GM21515 (cell line): ENCODE measurements around the gene CLIP2.
"Not testable (repeated sequence)": the region's sequence is repeated elsewhere in the genome, so short reads cannot be mapped to it uniquely, and the experiment has no call there.

Experiments used
- ATAC-seq: cut with Tn5 transposase; IDR thresholded peaks from one replicate; pipeline ENCODE4 v1.9.1; 2021; ENCODE audit not compliant: unreplicated experiment

Gene CLIP2

DNA sequence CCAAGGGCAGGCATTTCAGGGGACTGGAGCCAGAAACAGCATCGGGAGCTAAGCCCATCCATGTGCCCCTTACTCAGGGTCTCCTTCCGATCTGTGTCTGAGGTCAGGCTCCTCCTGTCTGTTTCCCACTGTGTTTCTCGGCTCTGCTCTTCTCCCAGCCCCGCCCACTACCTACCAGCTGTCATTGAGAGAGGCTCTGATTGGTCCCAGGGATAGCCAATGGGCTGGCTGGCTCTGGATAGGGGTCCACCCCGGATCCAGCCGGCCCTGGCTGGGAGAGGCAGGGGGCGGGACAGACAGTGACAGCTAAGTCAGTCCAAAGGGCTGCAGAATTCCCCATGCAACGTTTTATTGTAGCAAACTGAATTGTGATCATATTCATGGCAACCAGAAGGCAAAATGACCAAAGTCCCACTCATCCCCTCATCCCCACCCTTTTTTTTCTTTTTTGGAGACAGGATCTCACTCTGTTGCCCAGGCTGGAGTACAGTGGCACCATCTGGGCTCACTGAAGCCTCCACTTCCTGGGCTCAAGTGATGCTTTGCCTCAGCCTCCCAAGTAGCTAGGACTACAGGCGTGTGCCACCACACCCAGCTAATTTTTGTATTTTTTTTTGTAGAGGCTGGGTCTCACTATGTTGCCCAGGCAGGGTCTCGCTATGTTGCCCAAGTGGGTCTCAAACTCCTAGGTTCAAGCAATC, 76.3 kb downstream of the CLIP2 start:
- no peak for ATAC-seq

DNA sequence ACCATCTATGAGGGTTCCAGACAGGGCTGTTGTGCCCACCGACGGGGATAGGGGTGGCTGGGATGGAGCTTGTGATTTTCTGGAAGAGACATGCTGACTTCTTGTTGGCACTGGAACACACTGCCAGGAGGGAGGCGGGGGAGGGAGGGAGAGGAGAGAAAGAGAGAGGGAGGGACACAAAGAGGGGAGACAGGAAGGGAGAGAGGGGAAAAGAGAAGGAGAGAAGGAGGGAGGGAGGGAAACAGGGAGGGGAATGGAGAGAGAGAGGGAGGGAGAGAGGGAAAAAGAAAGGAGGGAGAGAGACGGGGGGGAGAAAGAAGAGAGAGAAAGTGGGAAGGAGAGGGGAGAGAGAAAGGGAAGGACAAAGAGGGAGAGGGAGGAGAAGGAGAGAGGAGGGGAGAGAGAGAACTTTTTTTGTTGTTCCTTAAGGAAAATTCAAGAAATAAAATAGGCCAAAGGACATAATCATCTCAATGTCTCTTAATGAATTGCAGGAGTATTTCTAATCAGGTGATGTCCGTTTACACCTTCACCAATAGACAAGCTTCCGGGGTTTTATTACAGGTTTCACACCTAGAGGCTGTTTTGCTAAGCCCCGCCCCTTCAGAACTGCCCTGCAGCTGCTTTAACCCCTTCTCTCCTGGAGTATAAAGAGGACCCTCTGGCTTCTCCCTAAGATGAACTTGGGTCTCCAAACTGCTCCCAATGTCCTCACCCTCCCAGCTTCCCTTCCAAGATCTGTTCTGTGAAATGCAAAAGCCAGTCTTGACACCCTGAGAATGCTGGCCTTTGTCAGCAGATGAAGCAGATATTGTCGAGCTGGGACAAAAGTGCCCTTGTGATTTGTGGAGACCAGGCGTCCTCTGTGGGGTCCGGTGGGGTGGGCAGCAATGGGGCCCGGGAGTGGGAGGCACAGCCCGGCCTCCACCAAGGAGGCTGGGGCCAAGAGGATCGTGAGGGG, 82.5 kb downstream of the CLIP2 start:
- no peak for ATAC-seq

DNA sequence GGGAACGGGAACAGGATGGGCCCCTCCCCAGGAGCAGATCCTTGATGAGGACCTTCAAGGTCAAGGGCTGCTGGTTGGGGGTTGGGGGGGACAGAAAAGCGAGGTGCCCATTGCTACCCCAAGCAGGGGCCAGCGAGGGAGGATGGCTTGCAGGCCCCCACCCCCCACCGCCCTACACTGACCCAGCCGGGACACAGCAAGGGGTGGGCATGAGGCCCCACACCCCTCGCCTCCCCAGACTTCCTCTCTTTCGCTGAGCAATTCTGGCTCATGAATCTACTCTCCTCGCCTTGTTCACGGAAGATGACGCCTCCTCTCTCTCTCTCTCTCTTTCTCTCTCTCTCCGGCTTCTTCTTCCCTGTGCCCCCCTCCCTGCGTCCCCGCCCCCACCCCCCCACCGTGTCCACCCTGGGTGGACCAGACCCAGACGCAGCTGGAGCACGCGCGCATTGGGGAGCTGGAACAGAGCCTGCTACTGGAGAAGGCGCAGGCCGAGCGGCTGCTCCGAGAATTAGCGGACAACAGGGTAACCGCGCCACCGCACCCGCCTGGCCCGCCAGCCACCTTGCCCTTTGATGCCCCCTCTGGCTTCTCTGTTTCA, 83.4 kb downstream of the CLIP2 start:
- ATAC-seq, result no peak

DNA sequence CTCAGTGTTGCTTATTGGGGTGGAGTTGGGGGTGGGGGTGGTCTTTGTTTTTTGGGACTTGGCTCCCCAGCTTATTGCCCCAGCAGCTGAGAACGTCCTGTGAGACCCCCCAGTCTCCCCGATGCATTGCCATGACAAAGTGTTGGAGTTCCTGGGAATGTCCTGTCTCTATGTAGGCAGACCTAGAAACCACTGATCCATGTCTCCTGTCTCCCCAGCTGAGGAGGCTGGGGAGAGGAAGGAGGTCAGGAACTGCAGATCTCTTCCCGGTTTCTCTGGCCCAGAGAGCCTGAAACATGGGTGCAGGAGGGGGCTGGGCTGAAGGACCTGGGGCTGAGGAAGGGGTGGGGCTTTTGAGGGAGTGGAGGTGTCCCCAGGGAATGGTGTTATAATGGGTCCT, 84.3 kb downstream of the CLIP2 start:
- no peak for ATAC-seq

DNA sequence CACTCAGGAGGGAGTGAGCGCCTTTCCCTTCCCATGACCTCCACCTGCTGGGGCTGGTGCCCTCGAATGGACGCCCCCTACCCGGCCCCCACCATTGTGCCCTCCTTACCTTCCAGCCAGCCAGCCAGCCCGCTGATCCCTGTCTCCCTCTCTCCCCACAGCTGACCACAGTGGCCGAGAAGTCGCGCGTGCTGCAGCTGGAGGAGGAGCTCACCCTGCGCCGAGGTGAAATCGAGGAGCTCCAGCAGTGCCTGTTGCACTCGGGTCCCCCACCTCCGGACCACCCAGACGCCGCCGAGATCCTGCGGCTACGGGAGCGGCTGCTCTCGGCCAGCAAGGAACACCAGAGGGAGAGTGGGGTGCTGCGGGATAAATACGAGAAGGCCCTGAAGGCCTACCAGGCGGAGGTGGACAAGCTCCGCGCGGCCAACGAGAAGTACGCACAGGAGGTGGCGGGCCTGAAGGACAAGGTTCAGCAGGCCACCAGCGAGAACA, 86.6 kb downstream of the CLIP2 start:
- no peak for ATAC-seq

DNA sequence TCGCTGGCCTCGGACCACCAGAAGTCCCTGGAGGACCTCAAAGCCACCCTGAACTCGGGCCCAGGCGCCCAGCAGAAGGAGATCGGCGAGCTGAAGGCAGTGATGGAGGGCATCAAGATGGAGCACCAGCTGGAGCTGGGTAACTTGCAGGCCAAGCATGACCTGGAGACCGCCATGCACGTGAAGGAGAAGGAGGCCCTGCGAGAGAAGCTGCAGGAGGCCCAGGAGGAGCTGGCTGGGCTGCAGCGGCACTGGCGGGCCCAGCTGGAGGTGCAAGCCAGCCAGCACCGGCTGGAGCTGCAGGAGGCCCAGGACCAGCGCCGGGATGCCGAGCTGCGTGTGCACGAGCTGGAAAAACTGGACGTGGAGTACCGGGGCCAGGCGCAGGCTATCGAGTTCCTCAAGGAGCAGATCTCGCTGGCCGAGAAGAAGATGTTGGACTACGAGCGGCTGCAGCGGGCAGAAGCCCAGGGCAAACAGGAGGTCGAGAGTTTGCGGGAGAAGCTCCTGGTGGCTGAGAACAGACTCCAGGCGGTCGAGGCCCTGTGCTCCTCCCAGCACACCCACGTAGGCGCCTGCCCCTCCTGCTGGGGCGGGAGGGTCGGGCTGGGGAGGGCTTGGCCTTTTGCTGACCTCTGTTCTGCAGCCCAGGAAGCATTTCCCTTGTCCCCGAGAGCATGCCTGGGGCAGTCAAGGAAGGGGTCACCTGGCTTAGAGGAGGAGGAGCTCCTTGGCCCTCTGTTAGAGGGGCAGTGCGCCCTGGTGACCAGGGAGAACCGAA, 87.2 kb downstream of the CLIP2 start:
- ATAC-seq, result no peak

DNA sequence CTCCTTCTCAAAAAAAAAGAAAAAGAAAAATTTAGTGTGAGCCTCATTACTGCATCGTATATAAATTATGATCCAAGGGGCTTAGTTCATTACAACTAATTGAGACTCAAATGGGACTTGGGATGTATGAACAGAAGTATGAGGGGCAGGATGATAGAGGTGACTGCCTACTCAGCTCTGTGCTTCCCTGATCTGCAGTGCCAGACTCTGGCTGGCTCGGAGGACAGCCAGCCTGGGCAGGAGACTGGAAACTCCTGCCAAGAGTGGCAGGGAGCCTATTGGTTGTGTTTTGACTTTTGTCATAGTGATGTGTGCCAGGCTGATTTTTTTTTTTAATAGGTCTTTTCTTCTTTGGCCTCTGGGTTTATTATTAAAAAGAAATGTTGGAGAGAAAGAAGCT, 90.7 kb downstream of the CLIP2 start:
- no peak for ATAC-seq

DNA sequence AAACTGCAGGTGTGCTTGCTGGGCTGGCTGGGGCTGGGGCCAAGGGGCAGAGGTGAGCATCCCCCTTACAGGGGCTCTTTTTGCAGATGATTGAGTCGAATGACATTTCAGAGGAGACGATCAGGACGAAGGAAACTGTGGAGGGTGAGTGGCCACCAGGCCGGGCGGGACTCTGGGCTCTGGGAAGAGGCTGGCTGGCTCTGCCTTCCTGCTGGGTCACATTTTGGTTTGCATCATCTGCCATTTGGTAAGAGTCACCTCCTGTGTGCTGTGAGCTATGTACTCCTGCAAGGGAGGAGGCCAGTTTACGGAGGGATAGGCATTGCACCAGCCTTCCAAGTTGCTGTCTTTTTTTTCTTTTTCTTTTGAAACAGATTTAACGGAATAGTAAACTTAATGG, 91.5 kb downstream of the CLIP2 start:
- no peak for ATAC-seq

DNA sequence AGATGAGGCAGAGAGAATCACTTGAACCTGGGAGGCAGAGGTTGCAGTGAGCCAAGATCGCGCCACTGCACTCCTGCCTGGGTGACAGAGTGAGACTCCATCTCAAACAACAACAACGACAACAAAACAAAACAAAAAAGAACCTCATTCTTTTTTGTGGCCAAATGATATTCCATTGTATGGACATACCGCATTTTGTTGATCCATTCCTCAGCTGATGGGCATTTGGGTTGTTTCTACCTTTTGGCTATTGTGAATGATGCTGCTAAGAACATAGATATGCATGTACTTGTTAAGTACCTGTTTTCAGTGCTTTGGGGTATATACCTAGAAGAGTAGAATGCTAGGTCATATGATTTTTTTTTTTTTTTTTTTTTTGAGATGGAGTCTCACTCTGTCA, 94.9 kb downstream of the CLIP2 start:
- ATAC-seq, result not testable (repeated sequence)

DNA sequence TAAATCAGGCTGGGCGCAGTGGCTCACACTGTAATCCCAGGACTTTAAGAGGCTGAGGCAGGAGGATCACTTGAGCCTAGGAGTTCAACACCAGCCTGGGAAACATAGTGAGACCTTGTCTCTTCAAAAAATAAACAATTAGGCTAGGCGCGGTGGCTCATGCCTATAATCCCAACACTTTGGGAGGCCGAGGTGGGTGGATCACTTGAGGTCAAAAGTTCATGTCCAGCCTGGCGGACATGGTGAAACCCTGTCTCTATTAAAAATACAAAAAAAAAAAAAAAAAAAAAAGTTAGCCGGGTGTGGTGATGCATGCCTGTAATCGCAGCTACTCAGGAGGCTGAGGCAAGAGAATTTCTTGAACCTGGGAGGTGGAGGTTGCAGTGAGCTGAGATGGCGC, 95.6 kb downstream of the CLIP2 start:
- ATAC-seq, result not testable (repeated sequence)

DNA sequence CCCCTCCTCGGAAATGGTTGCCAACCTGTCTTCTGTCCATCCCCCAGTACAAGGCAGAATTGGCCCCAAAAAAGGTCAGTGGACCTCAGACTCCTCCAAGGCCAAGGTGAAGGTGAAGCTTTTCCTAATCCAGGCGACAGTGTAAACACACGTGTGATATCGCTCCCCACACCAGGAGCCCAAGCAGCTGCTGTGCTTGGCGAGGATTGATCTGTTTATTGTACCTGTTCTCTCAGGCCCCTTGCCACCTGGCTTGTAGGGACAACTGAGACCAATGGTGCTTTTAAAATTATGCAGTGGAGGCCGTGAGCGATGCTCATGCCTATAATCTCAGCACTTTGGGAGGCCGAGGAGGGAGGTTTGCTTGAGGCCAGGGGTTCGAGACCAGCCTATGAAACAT, 98.4 kb downstream of the CLIP2 start:
- ATAC-seq, result no peak

DNA sequence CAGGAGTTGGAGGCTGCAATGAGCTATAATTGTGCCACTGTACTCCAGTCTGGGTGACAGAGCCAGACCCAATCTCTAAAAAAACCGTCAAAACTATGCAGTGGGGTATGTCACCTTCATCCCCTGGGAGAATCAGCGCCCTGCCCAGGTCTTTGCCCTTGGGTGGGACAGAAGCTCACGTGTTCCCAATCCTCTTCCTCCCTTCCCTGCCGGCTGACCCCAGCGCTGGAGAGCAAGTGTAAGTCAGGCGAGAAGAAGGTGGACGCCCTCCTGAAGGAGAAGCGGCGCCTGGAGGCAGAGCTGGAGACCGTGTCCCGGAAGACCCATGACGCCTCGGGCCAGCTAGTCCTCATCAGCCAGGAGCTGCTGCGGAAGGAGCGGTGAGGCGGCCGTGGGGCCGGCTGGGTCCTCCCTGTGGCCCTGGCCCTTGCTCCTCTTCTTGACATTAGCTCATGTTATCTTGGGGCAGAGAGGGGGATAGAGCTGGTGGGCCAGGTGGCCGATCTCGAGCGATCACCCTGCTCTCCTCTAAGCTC, 99.7 kb downstream of the CLIP2 start:
- no peak for ATAC-seq

DNA sequence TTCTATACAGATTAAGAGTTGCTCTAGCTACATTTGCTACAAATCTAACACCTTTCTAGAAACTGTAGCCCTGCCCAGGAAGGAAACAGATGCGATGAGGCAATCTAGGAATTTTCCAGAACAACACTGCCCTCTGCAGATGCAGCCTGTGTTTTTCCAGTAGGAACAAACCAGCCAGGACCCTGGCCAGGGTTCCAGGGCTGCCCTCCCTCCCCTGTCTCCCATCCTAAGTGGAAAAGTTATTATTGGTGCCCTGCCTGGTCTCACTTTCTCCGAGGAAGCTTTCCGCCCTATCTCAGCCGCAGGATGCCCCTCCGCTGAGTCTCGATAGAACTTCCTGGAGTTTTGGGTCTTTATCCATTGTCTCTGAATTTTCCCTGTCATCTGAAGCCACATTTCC, 104.5 kb downstream of the CLIP2 start:
- ATAC-seq, result not testable (repeated sequence)

DNA sequence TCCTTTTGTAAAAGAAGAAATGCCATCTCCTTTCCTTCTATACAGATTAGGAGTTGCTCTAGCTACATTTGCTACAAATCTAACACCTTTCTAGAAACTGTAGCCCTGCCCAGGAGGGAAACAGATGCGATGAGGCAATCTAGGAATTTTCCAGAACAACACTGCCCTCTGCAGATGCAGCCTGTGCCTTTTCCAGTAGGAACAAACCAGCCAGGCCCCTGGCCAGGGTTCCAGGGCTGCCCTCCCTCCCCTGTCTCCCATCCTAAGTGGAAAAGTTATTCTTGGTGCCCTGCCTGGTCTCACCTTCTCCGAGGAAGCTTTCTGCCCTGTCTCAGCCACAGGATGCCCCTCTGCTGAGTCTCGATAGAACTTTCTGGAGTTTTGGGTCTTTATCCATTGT, 105.4 kb downstream of the CLIP2 start:
- ATAC-seq, result not testable (repeated sequence)

DNA sequence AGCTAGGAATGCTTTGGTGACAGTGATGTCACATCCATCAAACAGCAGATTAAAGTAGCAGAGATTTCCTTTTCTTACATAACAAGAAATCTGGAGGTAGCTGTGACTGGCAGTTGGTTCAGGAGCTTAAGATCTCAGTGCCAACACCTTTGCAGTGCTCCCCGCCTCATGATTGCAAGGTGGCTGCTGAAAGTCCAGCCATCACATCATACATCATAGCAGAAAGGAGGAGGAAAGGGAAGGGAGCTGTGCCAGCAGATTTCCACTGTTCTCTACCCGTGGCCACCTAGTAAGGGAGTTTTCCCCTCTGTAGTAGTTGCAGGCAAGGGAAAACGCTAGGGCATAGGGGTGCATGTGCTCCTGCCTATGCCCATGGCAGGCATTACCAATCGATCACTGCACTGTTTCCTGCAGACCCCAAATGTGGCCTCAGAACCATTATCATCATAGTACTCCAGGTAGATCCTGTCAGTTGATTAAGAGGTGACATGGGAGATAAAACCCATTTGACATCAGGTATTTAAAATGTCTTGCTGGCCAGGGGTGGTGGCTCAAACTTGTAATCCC, 106.6 kb downstream of the CLIP2 start:
- ATAC-seq, result no peak

DNA sequence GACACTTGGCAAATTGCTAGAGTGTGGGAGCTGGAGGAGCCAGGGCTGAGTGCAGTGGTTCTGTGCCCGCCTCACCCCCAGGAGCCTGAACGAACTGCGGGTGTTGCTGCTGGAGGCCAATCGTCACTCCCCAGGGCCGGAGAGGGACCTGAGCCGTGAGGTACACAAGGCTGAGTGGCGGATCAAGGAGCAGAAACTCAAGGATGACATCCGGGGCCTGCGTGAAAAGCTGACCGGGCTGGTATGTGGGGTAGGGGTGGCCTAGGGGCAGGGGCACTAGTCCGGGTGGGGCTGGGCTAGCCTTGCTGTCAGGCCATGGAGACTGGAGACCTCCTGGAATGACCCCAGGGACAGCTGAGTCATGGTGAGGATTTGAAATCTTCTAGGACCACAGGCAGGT, 107.8 kb downstream of the CLIP2 start:
- no peak for ATAC-seq

DNA sequence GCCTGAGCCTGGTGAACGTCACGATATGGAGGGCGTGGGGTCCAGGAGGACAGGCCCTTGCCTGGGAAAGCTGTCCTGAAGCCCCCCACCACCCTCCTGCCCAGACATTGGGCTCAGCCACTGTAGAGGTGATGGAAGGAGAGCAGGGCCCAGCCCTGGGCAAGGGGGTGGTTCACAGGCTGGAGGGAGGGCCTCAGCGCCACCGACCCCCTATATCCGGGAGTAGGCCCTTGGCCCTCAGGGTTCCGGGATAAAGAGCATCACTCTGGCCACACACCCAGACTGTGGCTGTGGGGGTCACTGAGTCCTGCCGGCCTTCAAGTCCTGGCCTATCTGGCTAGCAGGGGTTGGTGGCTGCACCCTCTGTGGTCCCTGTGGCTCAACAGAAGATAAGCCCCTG, 109.2 kb downstream of the CLIP2 start:
- no peak for ATAC-seq

DNA sequence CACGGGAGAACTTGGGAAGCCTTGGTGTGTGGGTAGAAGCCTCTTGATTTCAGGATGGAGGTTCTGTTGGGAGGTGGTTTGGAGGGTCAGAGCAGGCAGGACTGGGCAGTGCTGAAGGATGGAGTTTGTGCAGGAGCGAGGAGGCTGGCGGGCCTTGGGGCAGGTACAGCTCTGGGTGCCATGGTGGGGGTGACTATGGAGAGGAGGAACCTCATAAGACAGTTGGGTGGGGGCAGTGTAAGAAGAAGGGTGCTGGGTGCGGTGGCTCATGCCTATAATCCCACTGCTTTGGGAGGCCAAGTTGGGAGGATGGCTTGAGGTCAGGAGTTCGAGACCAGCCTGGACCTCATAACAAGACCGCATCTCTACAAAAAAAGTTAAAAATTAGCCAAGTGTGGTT, 109.8 kb downstream of the CLIP2 start:
- no peak for ATAC-seq

DNA sequence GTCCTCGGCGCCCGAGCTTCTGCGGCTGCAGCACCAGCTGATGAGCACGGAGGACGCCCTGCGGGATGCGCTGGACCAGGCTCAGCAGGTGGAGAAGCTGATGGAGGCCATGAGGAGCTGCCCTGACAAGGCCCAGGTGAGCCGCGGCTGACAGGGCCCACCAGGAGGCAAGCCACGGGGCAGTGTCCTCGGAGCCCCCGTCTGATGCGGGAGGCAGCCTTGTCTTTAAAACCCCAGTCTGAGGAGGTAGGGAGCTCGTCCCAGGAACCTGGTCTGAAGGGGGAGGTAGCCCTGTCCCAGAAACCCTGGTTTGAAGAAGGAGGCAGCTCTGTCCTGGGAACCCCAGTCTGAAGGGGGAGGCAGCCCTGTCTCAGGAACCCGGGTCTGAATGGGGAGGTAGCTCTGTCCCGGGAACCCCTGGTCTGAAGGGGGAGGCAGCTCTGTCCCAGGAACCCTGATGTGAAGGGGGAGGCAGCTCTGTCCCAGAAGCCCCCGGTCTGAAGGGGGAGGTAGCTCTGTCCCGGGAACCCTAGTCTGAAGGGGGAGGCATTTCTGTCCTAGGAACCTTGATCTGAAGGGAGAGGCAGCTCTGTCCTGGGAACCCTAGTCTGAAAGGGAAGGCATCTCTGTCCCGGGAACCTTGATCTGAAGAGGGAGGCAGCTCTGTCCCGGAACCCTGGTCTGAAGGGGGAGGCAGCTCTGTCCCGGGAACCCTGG, 111.4 kb downstream of the CLIP2 start:
- ATAC-seq, result no peak
